HepG2 (cell line): ENCODE results near the gene MEX3A. TPM values are rescaled to one million over a fixed set of nuclear protein-coding genes. Genes with fewer than 3 reads are reported as not detected.
A peak's percentile ranks its signal among the peaks of the same experiment; 100 is the strongest.

Source experiments
- ATF7 ChIP-seq, 2 experiments: fragments of 450-650 bp in 1 of 2; sonication (generic) in 1 of 2; formaldehyde crosslinking in 1 of 2; IDR thresholded peaks; 2 replicates each; pipeline versions ENCODE4 v1.4.0 to v1.6.1; 2016 to 2020; ENCODE audit warnings: antibody characterized with exemption in 1 of 2, mild to moderate bottlenecking in 1 of 2, missing genetic modification reagents in 1 of 2
- BORCS8-MEF2B ChIP-seq: sonication (generic); formaldehyde crosslinking; IDR thresholded peaks from 2 replicates; pipeline ENCODE4 v1.8.0; 2022; ENCODE audit warnings: mild to moderate bottlenecking, missing genetic modification reagents
- FOSL2 ChIP-seq: sonication (generic); formaldehyde crosslinking; IDR thresholded peaks from 2 replicates; pipeline ENCODE4 v1.4.0; 2020; ENCODE audit warnings: missing genetic modification reagents
- KDM2A ChIP-seq: sonication (generic); formaldehyde crosslinking; IDR thresholded peaks from 2 replicates; pipeline ENCODE4 v1.4.0; 2020; ENCODE audit warnings: low read depth, missing genetic modification reagents, borderline replicate concordance
- MEIS2 ChIP-seq: sonication (generic); formaldehyde crosslinking; IDR thresholded peaks from 2 replicates; pipeline ENCODE4 v1.9.0; 2021; ENCODE audit warnings: mild to moderate bottlenecking, missing genetic modification reagents
- PRPF4 ChIP-seq: fragments of 200-400 bp; formaldehyde crosslinking; IDR thresholded peaks from 2 replicates; pipeline ENCODE4 v1.6.1; 2016; ENCODE audit warnings: low read length, low read depth; ENCODE audit not compliant: poor library complexity, severe bottlenecking
- RFX5 ChIP-seq: IDR thresholded peaks from 2 replicates; pipeline ENCODE4 v1.6.1; 2011; ENCODE audit warnings: low read depth, low read length, improper control_type of control experiment
- RORA ChIP-seq: sonication (generic); formaldehyde crosslinking; IDR thresholded peaks from 2 replicates; pipeline ENCODE4 v1.5.0; 2020; ENCODE audit warnings: mild to moderate bottlenecking, missing genetic modification reagents, moderate library complexity
- SIN3A ChIP-seq: IDR thresholded peaks from 2 replicates; pipeline ENCODE4 v1.6.1; 2011; ENCODE audit warnings: low read depth, mild to moderate bottlenecking, control low read depth, low read length, borderline replicate concordance
- STAG1 ChIP-seq: sonication (generic); formaldehyde crosslinking; IDR thresholded peaks from 2 replicates; pipeline ENCODE4 v1.4.0; 2020; ENCODE audit warnings: missing genetic modification reagents
- ZMAT5 ChIP-seq: sonication (generic); formaldehyde crosslinking; IDR thresholded peaks from 2 replicates; pipeline ENCODE4 v1.5.0; 2020; ENCODE audit warnings: mild to moderate bottlenecking, low read depth, missing genetic modification reagents, borderline replicate concordance
- ZNF121 ChIP-seq: sonication (generic); formaldehyde crosslinking; IDR thresholded peaks from 2 replicates; pipeline ENCODE4 v1.5.0; 2020; ENCODE audit warnings: mild to moderate bottlenecking, missing genetic modification reagents
- ZNF367 ChIP-seq: sonication (generic); formaldehyde crosslinking; IDR thresholded peaks from 2 replicates; pipeline ENCODE4 v1.4.0; 2020; ENCODE audit warnings: missing genetic modification reagents, borderline replicate concordance
- ZNF431 ChIP-seq: sonication (generic); formaldehyde crosslinking; IDR thresholded peaks from 2 replicates; pipeline ENCODE4 v1.9.0; 2022; ENCODE audit warnings: missing genetic modification reagents, low read depth, mild to moderate bottlenecking, borderline replicate concordance
- ZNF784 ChIP-seq: sonication (generic); formaldehyde crosslinking; IDR thresholded peaks from 2 replicates; pipeline ENCODE4 v1.5.1; 2020; ENCODE audit warnings: missing genetic modification reagents, mild to moderate bottlenecking, borderline replicate concordance
- ZSCAN31 ChIP-seq: sonication (generic); formaldehyde crosslinking; IDR thresholded peaks from 2 replicates; pipeline ENCODE4 v1.5.0; 2020; ENCODE audit warnings: low read depth, mild to moderate bottlenecking, missing genetic modification reagents
- polyA plus RNA-seq, 8 experiments: library from polyadenylated mRNA; depleted of rRNA in 3 of 8; stranded (reverse) in 7 of 8; unstranded in 1 of 8; fragments of >200 nt; fragmentation: Illumina TruSeq in 4 of 8; extraction: Trizol in 4 of 8; gene quantifications; 2 replicates each; pipeline versions ENCODE4 v1.2.1 to v1.2.3, GENCODE V29; 2011 to 2016; ENCODE audit warnings: low read depth in 4 of 8, missing spikeins in 1 of 8, mixed read lengths in 1 of 8; ENCODE audit not compliant: insufficient read depth in 1 of 8
- total RNA-seq, 5 experiments: library from RNA; depleted of rRNA; stranded (reverse); fragments of >200 nt; fragmentation: Illumina TruSeq; extraction: Trizol; gene quantifications; 2 replicates each; pipeline ENCODE4 v1.2.3, GENCODE V29; 2016; ENCODE audit warnings: low read depth in 1 of 5
- TF ChIP-seq, protein P1 (sequence below): sonication (generic); formaldehyde crosslinking; IDR thresholded peaks from 2 replicates; pipeline ENCODE4 v1.9.0; 2021; ENCODE audit warnings: missing genetic modification reagents, mild to moderate bottlenecking, borderline replicate concordance
- TF ChIP-seq, protein P2 (sequence below): sonication (generic); formaldehyde crosslinking; IDR thresholded peaks from 2 replicates; pipeline ENCODE4 v1.4.0; 2020; ENCODE audit warnings: mild to moderate bottlenecking, missing genetic modification reagents, borderline replicate concordance
- TF ChIP-seq, protein P3 (sequence below): sonication (generic); formaldehyde crosslinking; IDR thresholded peaks from 2 replicates; pipeline ENCODE4 v1.4.0; 2020; ENCODE audit warnings: missing genetic modification reagents

MEX3A gene
- total and polyA plus RNA-seq, 2 of the 13 experiments (the other 11 are each of a cell fraction or from before 2014, with no cell fraction given) = 7.6 to 9.1 TPM

DNA sequence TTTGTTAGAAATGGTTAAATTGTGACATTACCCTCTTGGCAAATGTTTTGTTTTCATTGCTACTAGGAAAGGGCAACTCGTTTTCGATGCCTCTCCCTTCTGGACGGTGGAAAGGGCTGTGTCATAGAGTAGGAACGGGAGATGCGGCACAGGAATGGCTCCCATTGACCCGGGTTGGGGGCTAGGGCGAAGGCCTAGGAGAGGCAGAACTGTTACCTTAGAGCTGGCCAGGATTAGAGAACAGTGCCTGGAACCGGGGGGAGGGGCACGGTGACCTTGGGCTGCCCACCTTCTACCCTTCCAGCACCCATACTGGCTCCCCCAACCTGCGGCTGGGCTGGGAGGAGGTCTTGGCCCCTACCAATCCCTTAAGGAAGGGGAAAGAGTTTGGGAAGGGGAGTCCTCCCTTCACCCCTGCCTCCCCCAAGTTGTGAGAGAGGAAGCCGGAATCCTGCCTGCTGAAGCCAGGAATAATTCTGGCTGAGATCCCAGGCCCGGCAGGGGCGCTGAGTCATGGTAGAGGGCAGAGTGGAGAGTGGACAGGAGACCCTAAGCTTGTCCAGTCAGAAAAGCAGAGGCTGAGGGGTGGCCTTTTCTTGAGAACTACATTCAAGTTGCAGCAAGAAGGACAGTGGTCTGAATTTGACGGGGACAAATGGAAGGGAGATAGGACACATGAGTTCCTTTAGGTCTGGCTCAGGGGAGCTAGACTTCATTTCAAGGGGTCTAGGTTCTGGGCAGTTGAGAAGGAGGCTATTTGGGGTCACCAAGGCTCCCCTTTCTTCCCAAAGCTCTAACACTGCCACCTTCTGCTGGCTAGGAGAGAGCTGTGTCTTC lies 40.5 kb upstream of the MEX3A start (continued):
- TF ChIP-seq ZMAT5 (CRISPR knock-in tag) = no peak
- no peak for TF ChIP-seq PRPF4
- TF ChIP-seq ZNF431 = no peak
- TF ChIP-seq, protein P1, sequence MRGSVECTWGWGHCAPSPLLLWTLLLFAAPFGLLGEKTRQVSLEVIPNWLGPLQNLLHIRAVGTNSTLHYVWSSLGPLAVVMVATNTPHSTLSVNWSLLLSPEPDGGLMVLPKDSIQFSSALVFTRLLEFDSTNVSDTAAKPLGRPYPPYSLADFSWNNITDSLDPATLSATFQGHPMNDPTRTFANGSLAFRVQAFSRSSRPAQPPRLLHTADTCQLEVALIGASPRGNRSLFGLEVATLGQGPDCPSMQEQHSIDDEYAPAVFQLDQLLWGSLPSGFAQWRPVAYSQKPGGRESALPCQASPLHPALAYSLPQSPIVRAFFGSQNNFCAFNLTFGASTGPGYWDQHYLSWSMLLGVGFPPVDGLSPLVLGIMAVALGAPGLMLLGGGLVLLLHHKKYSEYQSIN (CRISPR knock-in tag) = no peak
- TF ChIP-seq ATF7 (IDR thresholded peaks at IDR 0.05) = no peak
- no peak for TF ChIP-seq ATF7 (CRISPR knock-in tag; IDR thresholded peaks at IDR 0.05)
- 0 out of 2 replicates have a peak, but pooled peaks have one; percentile 39 for TF ChIP-seq ZNF121 (CRISPR knock-in tag)
- TF ChIP-seq ZNF784 = no peak
- TF ChIP-seq STAG1 (CRISPR knock-in tag) = no peak
- TF ChIP-seq SIN3A = peak; percentile 56; the same call in 1 of the 2 replicates
- TF ChIP-seq, protein P2, sequence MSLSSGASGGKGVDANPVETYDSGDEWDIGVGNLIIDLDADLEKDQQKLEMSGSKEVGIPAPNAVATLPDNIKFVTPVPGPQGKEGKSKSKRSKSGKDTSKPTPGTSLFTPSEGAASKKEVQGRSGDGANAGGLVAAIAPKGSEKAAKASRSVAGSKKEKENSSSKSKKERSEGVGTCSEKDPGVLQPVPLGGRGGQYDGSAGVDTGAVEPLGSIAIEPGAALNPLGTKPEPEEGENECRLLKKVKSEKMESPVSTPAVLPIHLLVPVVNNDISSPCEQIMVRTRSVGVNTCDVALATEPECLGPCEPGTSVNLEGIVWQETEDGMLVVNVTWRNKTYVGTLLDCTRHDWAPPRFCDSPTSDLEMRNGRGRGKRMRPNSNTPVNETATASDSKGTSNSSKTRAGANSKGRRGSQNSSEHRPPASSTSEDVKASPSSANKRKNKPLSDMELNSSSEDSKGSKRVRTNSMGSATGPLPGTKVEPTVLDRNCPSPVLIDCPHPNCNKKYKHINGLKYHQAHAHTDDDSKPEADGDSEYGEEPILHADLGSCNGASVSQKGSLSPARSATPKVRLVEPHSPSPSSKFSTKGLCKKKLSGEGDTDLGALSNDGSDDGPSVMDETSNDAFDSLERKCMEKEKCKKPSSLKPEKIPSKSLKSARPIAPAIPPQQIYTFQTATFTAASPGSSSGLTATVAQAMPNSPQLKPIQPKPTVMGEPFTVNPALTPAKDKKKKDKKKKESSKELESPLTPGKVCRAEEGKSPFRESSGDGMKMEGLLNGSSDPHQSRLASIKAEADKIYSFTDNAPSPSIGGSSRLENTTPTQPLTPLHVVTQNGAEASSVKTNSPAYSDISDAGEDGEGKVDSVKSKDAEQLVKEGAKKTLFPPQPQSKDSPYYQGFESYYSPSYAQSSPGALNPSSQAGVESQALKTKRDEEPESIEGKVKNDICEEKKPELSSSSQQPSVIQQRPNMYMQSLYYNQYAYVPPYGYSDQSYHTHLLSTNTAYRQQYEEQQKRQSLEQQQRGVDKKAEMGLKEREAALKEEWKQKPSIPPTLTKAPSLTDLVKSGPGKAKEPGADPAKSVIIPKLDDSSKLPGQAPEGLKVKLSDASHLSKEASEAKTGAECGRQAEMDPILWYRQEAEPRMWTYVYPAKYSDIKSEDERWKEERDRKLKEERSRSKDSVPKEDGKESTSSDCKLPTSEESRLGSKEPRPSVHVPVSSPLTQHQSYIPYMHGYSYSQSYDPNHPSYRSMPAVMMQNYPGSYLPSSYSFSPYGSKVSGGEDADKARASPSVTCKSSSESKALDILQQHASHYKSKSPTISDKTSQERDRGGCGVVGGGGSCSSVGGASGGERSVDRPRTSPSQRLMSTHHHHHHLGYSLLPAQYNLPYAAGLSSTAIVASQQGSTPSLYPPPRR (CRISPR knock-in tag) = no peak
- peak; percentile 54 for TF ChIP-seq KDM2A
- no peak for TF ChIP-seq RORA (CRISPR knock-in tag)
- no peak for TF ChIP-seq ZNF367
- TF ChIP-seq ZSCAN31 (CRISPR knock-in tag) = 0 out of 2 replicates have a peak, but pooled peaks have one; percentile 29
- TF ChIP-seq FOSL2 (CRISPR knock-in tag) = peak; percentile 84
- no peak for TF ChIP-seq RFX5
- no peak for TF ChIP-seq MEIS2 (CRISPR knock-in tag)
- no peak; the same call in 1 of the 2 replicates for TF ChIP-seq BORCS8-MEF2B
- TF ChIP-seq, protein P3, sequence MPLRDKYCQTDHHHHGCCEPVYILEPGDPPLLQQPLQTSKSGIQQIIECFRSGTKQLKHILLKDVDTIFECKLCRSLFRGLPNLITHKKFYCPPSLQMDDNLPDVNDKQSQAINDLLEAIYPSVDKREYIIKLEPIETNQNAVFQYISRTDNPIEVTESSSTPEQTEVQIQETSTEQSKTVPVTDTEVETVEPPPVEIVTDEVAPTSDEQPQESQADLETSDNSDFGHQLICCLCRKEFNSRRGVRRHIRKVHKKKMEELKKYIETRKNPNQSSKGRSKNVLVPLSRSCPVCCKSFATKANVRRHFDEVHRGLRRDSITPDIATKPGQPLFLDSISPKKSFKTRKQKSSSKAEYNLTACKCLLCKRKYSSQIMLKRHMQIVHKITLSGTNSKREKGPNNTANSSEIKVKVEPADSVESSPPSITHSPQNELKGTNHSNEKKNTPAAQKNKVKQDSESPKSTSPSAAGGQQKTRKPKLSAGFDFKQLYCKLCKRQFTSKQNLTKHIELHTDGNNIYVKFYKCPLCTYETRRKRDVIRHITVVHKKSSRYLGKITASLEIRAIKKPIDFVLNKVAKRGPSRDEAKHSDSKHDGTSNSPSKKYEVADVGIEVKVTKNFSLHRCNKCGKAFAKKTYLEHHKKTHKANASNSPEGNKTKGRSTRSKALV = 0 out of 2 replicates have a peak, but pooled peaks have one; percentile 35
